ENCODE results near the gene DCHS1.

DNA sequence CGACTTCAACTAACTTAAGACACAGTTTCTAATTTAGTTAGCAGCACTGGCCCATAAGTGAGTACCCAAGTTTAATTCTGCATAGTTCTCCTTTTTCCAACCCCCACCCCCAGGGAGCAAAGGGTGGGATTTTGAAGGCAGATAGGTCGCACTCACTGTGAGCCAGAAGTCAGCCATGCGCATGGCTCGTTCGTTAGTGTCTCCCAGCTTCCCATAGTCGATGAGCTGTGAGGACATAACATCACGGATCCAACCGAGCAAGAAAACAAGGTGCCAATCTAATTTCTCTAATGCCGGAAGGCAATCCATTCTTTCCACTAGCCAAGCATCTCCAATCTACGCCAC, 27.0 kb upstream of the DCHS1 start:
- TF ChIP-seq, protein P1, sequence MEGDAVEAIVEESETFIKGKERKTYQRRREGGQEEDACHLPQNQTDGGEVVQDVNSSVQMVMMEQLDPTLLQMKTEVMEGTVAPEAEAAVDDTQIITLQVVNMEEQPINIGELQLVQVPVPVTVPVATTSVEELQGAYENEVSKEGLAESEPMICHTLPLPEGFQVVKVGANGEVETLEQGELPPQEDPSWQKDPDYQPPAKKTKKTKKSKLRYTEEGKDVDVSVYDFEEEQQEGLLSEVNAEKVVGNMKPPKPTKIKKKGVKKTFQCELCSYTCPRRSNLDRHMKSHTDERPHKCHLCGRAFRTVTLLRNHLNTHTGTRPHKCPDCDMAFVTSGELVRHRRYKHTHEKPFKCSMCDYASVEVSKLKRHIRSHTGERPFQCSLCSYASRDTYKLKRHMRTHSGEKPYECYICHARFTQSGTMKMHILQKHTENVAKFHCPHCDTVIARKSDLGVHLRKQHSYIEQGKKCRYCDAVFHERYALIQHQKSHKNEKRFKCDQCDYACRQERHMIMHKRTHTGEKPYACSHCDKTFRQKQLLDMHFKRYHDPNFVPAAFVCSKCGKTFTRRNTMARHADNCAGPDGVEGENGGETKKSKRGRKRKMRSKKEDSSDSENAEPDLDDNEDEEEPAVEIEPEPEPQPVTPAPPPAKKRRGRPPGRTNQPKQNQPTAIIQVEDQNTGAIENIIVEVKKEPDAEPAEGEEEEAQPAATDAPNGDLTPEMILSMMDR (IDR thresholded peaks at IDR 0.05; ENCODE audit: low read depth, low read length, poor library complexity, severe bottlenecking) = no peak
- TF ChIP-seq EZH2phosphoT487 (IDR thresholded peaks at IDR 0.05; ENCODE audit: borderline replicate concordance, low read length) = no peak

Measured in DOHH2 (cell line).